H1 (cell line): ENCODE measurements around the gene SPECC1. TPM values are rescaled to one million over a fixed set of nuclear protein-coding genes. Genes with fewer than 3 reads are reported as not detected.

Experiments used
- JUND ChIP-seq: IDR thresholded peaks from 2 replicates; pipeline ENCODE4 v1.6.1; 2011; ENCODE audit warnings: mild to moderate bottlenecking, improper control_type of control experiment, low read length
- RNF2 ChIP-seq: fragments of 200-900, 300-1000 bp; sonication (generic); IDR thresholded peaks from 2 replicates; pipeline ENCODE4 v1.7.1; 2016; ENCODE audit warnings: borderline replicate concordance, low read depth, mild to moderate bottlenecking, antibody characterized with exemption, low read length; ENCODE audit not compliant: poor library complexity, severe bottlenecking; ENCODE audit errors: missing control alignments
- polyA plus RNA-seq, 7 experiments: library from polyadenylated mRNA; depleted of rRNA in 3 of 7; stranded (reverse) in 5 of 7; unstranded in 2 of 7; fragments of >200 nt in 5 of 7; fragments of 200-250 nt in 2 of 7; gene quantifications; 1 replicate in 5 of 7; 2 replicates in 1 of 7; 4 replicates in 1 of 7; pipeline versions ENCODE4 v1.2.1 to v1.2.3, GENCODE V29; 2011 to 2013; ENCODE audit warnings: missing spikeins in 2 of 7, mixed read lengths in 2 of 7
- total RNA-seq: library from RNA; stranded (reverse); fragmentation: NEBNext Ultra II Directional; extraction: Animal tissue kit (Norgen Biotek cat#: 25700); gene quantifications from 2 replicates; pipeline ENCODE4 v1.2.1, GENCODE V29; 2021
- TF ChIP-seq, protein P1 (sequence below): IDR thresholded peaks from 2 replicates; pipeline ENCODE4 v1.6.1; 2012; ENCODE audit warnings: inconsistent platforms

Gene SPECC1
- total and polyA plus RNA-seq, 2 of the 8 experiments (the other 6 are each of a cell fraction or from before 2014, with no cell fraction given): 35.8 to 87.9 TPM

DNA sequence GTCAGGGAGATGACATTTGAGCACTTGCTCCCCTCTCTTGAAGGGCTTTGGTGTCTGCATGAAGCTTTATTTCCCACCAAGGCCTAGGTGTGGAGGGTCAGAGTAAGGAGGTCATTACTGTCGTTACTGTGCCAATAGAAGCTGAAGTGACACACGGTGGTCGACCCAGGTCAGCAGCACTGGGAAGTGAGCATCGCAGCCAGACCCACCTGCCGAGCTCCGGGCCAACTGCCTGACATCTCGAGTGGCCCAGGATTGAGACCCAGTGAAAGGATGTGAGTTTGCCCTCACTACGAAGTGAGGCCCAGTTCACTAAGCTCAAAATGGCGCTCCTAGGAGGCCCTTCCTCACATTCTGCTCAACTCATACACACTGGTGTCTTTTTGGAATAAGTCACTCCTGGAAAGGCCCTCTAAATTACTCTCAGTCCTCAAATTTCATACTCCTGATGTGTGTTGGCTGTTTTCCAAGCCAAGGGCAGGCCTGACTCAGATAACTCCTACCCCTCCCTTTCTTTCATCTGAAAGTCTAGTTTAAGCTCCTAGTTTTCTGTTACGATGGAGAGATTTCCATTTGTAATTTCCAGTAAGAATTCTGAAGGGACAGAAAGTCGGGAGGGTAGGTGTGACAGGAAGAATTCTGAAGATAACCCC, 257.8 kb downstream of the SPECC1 start (continued):
- TF ChIP-seq RNF2 (no peak), JUND (no peak)
- TF ChIP-seq, protein P1, sequence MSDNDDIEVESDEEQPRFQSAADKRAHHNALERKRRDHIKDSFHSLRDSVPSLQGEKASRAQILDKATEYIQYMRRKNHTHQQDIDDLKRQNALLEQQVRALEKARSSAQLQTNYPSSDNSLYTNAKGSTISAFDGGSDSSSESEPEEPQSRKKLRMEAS: no peak
